WERI-Rb-1 (cell line): Measurements from ENCODE around the gene ARHGAP26.

ENCODE experiments used
- DNase-seq: peaks from one replicate; pipeline ENCODE4 v3.0.0-alpha.2; 2020
- H3K27ac ChIP-seq: fragments of 250-450 bp; sonication (Bioruptor Pico); 2 replicates; pipeline ENCODE4 v1.5.1; 2020; ENCODE audit warnings: mild to moderate bottlenecking, moderate library complexity
- H3K27me3 ChIP-seq: fragments of 250-450 bp; sonication (Bioruptor Pico); 2 replicates; pipeline ENCODE4 v1.5.1; 2021; ENCODE audit warnings: mild to moderate bottlenecking, low read depth, moderate library complexity; ENCODE audit not compliant: insufficient read depth, severe bottlenecking
- H3K36me3 ChIP-seq: fragments of 250-450 bp; sonication (Bioruptor Pico); 2 replicates; pipeline ENCODE4 v1.5.1; 2020; ENCODE audit warnings: mild to moderate bottlenecking, moderate library complexity
- H3K4me3 ChIP-seq: 2 replicates; pipeline ENCODE4 v1.5.1; 2011; ENCODE audit warnings: low read depth, mild to moderate bottlenecking, control low read depth, low read length
- H3K9me3 ChIP-seq: fragments of 250-450 bp; sonication (Bioruptor Pico); 2 replicates; pipeline ENCODE4 v1.5.1; 2021; ENCODE audit warnings: mild to moderate bottlenecking, moderate library complexity; ENCODE audit not compliant: severe bottlenecking
- TF ChIP-seq, protein P1 (sequence below): IDR thresholded peaks from 2 replicates; pipeline ENCODE4 v1.5.1; 2011; ENCODE audit warnings: low read depth, mild to moderate bottlenecking, control low read depth, inconsistent platforms, low read length

The ARHGAP26 gene

DNA sequence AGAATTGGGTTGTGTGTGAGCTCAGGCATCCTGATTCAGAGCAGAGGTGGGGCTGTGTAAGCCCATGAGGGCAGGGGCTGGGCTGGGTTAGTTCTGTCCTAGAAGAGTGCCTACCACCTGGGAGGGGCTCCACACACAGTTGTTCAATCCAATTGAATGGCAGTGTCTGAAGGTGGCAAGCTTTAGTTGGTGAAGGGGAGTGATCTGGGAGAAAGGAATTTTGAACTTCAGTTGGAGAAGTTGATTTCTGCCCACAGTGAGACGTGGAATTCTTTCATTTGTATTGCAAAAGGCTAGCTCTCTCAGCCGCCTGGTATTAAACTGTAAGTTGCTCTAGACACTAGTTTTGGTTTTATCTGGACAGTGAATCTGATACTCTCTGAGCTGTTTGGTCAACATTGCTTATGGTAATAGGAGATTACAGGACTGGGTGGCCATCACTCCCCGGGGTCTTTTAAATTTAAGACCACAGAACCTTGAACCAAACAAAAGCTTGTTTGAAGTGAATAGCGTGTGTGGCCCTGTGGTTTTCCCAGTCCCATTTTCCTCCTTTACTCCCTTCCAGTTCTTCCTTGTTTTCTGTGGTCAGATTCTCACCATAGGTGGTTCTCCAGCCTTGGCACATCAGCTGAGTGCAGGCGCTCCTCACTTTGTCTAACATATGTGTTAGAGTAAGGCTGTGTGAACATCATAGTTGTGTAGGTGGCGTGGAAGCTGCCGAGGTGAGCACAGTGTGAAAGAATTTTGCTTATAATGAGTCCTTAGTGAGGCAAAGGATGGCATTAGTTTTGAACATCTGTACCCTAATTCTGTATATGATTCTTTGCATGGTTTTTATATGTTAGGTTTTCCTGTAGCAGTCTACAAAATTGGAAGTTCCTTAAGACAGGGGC is 78.0 kb downstream of the ARHGAP26 start:
- H3K27ac ChIP-seq, result no peak overlapping the region
- H3K27me3 ChIP-seq, result no peaks in the 10 kb centered on the region
- no peaks in the 10 kb centered on the region for H3K36me3 ChIP-seq
- no peaks in the 10 kb centered on the region for H3K9me3 ChIP-seq
- TF ChIP-seq, protein P1, sequence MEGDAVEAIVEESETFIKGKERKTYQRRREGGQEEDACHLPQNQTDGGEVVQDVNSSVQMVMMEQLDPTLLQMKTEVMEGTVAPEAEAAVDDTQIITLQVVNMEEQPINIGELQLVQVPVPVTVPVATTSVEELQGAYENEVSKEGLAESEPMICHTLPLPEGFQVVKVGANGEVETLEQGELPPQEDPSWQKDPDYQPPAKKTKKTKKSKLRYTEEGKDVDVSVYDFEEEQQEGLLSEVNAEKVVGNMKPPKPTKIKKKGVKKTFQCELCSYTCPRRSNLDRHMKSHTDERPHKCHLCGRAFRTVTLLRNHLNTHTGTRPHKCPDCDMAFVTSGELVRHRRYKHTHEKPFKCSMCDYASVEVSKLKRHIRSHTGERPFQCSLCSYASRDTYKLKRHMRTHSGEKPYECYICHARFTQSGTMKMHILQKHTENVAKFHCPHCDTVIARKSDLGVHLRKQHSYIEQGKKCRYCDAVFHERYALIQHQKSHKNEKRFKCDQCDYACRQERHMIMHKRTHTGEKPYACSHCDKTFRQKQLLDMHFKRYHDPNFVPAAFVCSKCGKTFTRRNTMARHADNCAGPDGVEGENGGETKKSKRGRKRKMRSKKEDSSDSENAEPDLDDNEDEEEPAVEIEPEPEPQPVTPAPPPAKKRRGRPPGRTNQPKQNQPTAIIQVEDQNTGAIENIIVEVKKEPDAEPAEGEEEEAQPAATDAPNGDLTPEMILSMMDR, result no peak
- no peak for DNase-seq
- H3K4me3 ChIP-seq, result no peak overlapping the region

DNA sequence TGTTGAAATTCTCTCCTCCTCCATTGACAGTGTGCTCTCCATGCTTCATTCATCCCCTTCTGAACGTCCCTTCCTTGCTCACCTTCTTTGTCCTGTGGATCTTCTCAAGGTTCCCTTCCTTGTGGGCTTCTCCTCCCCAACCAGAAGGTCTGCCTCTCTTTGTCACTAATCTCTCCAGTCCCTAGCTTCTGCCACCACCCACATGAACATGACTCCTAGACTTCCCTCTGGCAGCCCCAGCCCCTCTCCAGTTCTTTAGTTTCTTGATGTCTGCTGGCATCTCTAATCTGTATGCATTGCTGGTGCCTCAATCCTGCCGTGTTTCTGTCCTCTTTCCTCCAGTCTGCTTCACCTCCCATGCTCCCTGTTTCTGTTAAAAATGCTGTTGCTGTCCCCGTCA is 79.3 kb downstream of the ARHGAP26 start:
- Histone ChIP-seq H3K9me3 (no peaks in the 10 kb centered on the region), H3K27ac (no peak overlapping the region), H3K27me3 (no peaks in the 10 kb centered on the region), H3K4me3 (no peak overlapping the region), H3K36me3 (no peaks in the 10 kb centered on the region)
- no peak for DNase-seq
- TF ChIP-seq, protein P1, result no peak

DNA sequence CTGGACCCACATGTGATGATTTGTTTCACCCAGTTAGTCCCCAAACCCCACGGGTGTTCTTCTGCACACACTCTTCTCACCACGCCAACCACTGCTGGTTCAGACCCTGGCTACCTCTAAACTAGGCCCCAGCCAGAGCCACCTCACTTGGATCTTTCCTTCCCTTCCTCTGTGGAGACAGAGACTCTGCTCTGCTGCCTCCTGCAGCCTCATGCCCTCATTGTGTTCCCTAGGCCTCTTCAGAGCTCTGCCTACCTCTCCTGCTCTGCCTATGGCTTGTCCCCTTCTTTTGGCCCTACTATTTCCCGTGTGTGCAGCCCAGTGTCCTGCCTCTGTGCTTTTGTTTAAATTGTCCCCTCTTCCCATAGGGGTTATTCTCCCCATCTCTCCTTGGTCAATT is 79.7 kb downstream of the ARHGAP26 start:
- DNase-seq, result no peak
- Histone ChIP-seq H3K27ac (no peak overlapping the region), H3K27me3 (no peaks in the 10 kb centered on the region), H3K36me3 (no peaks in the 10 kb centered on the region), H3K4me3 (no peak overlapping the region), H3K9me3 (no peaks in the 10 kb centered on the region)
- TF ChIP-seq, protein P1, result no peak

DNA sequence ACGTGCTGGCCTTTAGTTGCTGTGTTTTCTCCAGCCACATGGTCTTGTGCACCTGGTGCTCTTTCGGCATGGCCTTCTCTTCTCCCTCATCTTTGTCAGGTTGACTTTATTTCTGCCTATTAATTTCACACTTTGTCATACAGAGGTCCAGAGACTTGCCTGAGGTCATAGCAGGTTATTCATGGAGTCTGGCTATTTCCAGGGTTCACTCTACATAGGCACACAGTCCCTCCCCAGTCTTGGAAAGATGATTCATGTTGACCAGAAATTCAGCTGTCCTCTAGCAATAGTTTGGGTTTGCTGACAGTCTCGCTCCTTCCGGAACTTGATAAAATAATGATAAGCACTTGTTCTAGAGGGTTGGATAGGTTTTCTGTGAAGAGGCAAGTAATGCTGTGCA is 81.6 kb downstream of the ARHGAP26 start:
- TF ChIP-seq, protein P1, result no peak
- H3K27ac ChIP-seq, result no peak overlapping the region
- no peak for DNase-seq

DNA sequence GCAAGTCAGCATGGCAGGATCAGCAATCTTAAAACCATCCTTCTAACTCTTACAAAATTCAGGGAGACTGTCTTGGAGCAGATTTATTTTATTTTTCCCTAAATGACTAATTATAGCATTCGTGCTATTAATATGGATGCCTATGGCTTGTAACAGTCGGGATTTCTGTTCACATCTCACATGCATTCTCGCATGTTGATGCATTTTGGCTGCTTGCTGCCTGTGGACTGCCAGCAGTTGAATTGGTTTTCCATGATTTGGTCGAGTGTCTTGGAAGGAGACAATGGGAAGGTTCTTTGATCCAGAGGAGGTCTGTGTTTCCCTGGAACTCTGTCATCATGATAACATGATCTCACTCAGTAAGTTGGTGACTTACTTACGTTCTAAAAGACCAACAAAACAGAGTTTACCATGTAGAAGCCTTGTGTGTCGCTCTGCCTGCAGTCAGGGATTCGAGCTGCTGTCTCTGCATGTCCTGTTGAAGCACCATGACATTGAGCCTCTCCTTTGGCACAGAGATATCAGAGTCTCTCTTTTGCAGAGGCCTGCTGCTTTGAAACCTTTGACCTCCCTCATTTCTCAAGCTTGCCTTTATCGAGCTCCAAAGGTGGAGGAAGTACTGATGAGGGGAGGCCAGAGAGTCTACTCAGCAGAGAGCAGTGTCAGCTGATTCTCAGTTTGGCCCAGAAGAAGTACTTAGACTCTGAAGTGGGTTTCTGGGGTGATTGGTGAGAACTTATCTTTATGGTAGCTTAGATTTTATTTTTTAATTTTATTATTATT is 82.4 kb downstream of the ARHGAP26 start:
- H3K27me3 ChIP-seq, result no peaks in the 10 kb centered on the region
- TF ChIP-seq, protein P1, result no peak
- DNase-seq, result no peak
- H3K36me3 ChIP-seq, result no peaks in the 10 kb centered on the region
- H3K27ac ChIP-seq, result no peak overlapping the region
- no peak overlapping the region for H3K4me3 ChIP-seq
- H3K9me3 ChIP-seq, result no peaks in the 10 kb centered on the region

More for the DNA sequence above, 81.6 kb downstream of the ARHGAP26 start:
- Histone ChIP-seq H3K27me3 (no peaks in the 10 kb centered on the region), H3K36me3 (no peaks in the 10 kb centered on the region), H3K9me3 (no peaks in the 10 kb centered on the region), H3K4me3 (no peak overlapping the region)
